CD14-positive monocyte (primary cell): ENCODE results near the gene CST8. TPM values are rescaled to one million over a fixed set of nuclear protein-coding genes. Genes with fewer than 3 reads are reported as not detected.

ENCODE experiments used
- DNase-seq, 3 donors: peaks; one replicate each; pipeline ENCODE4 v3.0.0-alpha.2; 2011 to 2022
- H2AFZ ChIP-seq: 2 replicates; pipeline ENCODE4 v1.6.0; 2012; ENCODE audit warnings: mild to moderate bottlenecking, low read depth, low read length, inconsistent platforms; ENCODE audit not compliant: insufficient read depth, poor library complexity, severe bottlenecking
- H3K27ac ChIP-seq, 2 donors: 1 replicate in 1 of 2; 2 replicates in 1 of 2; pipeline ENCODE4 v1.5.1; 2012 to 2013; ENCODE audit warnings: low read length in 2 of 2, control low read depth in 1 of 2, inconsistent platforms in 1 of 2, low read depth in 1 of 2, mild to moderate bottlenecking in 1 of 2
- H3K27me3 ChIP-seq, 2 donors: one replicate each; pipeline versions ENCODE4 v1.6.0 to v1.6.1; 2011 to 2013; ENCODE audit warnings: low read length in 2 of 2; ENCODE audit not compliant: control insufficient read depth in 2 of 2, insufficient read depth in 2 of 2
- H3K36me3 ChIP-seq, 2 donors: replicated peaks in 1 of 2; 1 replicate in 1 of 2; 2 replicates in 1 of 2; pipeline versions ENCODE4 v1.5.1 to v1.6.1; 2012 to 2013; ENCODE audit warnings: low read length in 2 of 2, control low read depth in 1 of 2, inconsistent platforms in 1 of 2, mild to moderate bottlenecking in 1 of 2; ENCODE audit not compliant: insufficient read depth in 2 of 2, control insufficient read depth in 1 of 2
- H3K4me1 ChIP-seq, 2 donors: 1 replicate in 1 of 2; 2 replicates in 1 of 2; pipeline versions ENCODE4 v1.5.1 to v1.6.1; 2012 to 2013; ENCODE audit warnings: low read length in 2 of 2, control low read depth in 1 of 2, inconsistent platforms in 1 of 2, mild to moderate bottlenecking in 1 of 2, moderate library complexity in 1 of 2; ENCODE audit not compliant: insufficient read depth in 2 of 2, control insufficient read depth in 1 of 2
- H3K4me2 ChIP-seq: replicated peaks from 2 replicates; pipeline ENCODE3; 2012; ENCODE audit warnings: low read length, moderate library complexity, mild to moderate bottlenecking; ENCODE audit not compliant: poor library complexity, severe bottlenecking; ENCODE audit errors: extremely low read depth
- H3K4me3 ChIP-seq, 3 experiments: fragments of 200-600 bp in 1 of 3; sonication (generic) in 1 of 3; replicated peaks in 1 of 3; 1 replicate in 2 of 3; 2 replicates in 1 of 3; pipeline ENCODE4 v1.5.1; 2011 to 2013; ENCODE audit warnings: low read length in 3 of 3, mild to moderate bottlenecking in 3 of 3, control low read depth in 2 of 3, low read depth in 2 of 3, inconsistent platforms in 1 of 3, moderate library complexity in 1 of 3
- H3K79me2 ChIP-seq: 2 replicates; pipeline ENCODE4 v1.6.0; 2012; ENCODE audit warnings: mild to moderate bottlenecking, control low read depth, inconsistent platforms, low read length, moderate library complexity; ENCODE audit not compliant: insufficient read depth
- H3K9ac ChIP-seq: 2 replicates; pipeline ENCODE4 v1.6.0; 2017; ENCODE audit warnings: low read length, mild to moderate bottlenecking; ENCODE audit not compliant: insufficient read depth, poor library complexity, severe bottlenecking
- H3K9me3 ChIP-seq, 2 donors: replicated peaks in 1 of 2; 1 replicate in 1 of 2; 2 replicates in 1 of 2; pipeline versions ENCODE4 v1.5.1 to v1.6.1; 2012 to 2013; ENCODE audit warnings: low read length in 2 of 2, control low read depth in 1 of 2; ENCODE audit not compliant: control insufficient read depth in 1 of 2, insufficient read depth in 1 of 2
- H4K20me1 ChIP-seq: 2 replicates; pipeline ENCODE4 v1.6.0; 2012; ENCODE audit warnings: mild to moderate bottlenecking, low read length, control low read depth, moderate library complexity; ENCODE audit not compliant: insufficient read depth
- H3K27ac Mint-ChIP-seq, 7 donors: one replicate each; pipeline ENCODE4 v1.8.0; 2020; ENCODE audit warnings: mild to moderate bottlenecking in 7 of 7, mixed read lengths in 7 of 7, moderate library complexity in 6 of 7, inconsistent platforms in 2 of 7
- H3K27me3 Mint-ChIP-seq, 3 donors: one replicate each; pipeline ENCODE4 v1.8.0; 2021 to 2022; ENCODE audit warnings: low read depth in 3 of 3, mild to moderate bottlenecking in 3 of 3, mixed read lengths in 3 of 3, moderate library complexity in 3 of 3, inconsistent platforms in 1 of 3
- H3K36me3 Mint-ChIP-seq, 2 donors: one replicate each; pipeline ENCODE4 v1.8.0; 2020; ENCODE audit warnings: mixed read lengths in 2 of 2, inconsistent platforms in 1 of 2, mild to moderate bottlenecking in 1 of 2
- H3K4me1 Mint-ChIP-seq: one replicate; pipeline ENCODE4 v1.8.0; 2020; ENCODE audit warnings: mild to moderate bottlenecking, mixed read lengths
- H3K4me3 Mint-ChIP-seq, 2 donors: one replicate each; pipeline ENCODE4 v1.8.0; 2020; ENCODE audit warnings: mild to moderate bottlenecking in 2 of 2, mixed read lengths in 2 of 2, moderate library complexity in 1 of 2
- H3K9me3 Mint-ChIP-seq, 7 donors: one replicate each; pipeline ENCODE4 v1.8.0; 2020 to 2022; ENCODE audit warnings: mixed read lengths in 7 of 7, mild to moderate bottlenecking in 6 of 7, moderate library complexity in 6 of 7, inconsistent platforms in 2 of 7
- WGBS: methylation state at CpG from one replicate; pipeline ENCODE4 v1.1.5; 2013; ENCODE audit warnings: missing lambda C conversion rate; ENCODE audit not compliant: insufficient coverage; 5-methylcytosine and 5-hydroxymethylcytosine counted together
- intact Hi-C, 2 donors: fragments of 100-400 bp; cut with micrococcal nuclease; formaldehyde crosslinking; loops; one replicate each; pipeline versions ENCODE4 v1.15.0 to v1.15.1; 2023
- polyA plus RNA-seq, 3 donors: library from polyadenylated mRNA; depleted of rRNA in 1 of 3; unstranded in 2 of 3; stranded (reverse) in 1 of 3; fragments of 300-500 nt in 2 of 3; fragments of >200 nt in 1 of 3; fragmentation: Illumina TruSeq in 2 of 3; gene quantifications; 1 replicate in 2 of 3; 2 replicates in 1 of 3; pipeline ENCODE4 v1.2.3, GENCODE V29; 2012 to 2021
- TF ChIP-seq, protein P1 (sequence below): fragments of 200-600 bp; IDR thresholded peaks from one replicate; pipeline ENCODE4 v1.8.0; 2022; ENCODE audit warnings: antibody characterized with exemption, mild to moderate bottlenecking

Gene CST8
- polyA plus RNA-seq, 3 donors, result not detected

DNA sequence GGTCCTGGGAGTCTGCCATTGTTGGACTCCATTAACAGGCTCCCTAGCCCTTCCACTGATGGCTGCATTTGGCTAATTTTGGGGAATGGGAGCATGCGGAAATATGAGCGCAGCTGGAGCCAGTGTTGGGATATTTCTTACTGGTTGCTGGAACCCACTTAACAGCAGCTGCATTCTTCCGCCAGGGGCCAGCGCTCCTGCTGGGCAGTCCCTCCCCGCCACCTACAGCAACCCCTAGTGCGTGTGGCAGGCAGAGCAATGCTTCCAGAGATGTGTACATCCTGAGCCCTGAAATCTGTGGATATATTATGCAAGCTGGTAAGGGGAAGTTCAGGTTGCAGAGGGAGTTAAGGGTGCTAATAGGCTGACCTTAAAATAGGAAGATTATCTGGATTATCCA lies 16.4 kb downstream of the CST8 start:
- no peak for DNase-seq
- TF ChIP-seq, protein P1, sequence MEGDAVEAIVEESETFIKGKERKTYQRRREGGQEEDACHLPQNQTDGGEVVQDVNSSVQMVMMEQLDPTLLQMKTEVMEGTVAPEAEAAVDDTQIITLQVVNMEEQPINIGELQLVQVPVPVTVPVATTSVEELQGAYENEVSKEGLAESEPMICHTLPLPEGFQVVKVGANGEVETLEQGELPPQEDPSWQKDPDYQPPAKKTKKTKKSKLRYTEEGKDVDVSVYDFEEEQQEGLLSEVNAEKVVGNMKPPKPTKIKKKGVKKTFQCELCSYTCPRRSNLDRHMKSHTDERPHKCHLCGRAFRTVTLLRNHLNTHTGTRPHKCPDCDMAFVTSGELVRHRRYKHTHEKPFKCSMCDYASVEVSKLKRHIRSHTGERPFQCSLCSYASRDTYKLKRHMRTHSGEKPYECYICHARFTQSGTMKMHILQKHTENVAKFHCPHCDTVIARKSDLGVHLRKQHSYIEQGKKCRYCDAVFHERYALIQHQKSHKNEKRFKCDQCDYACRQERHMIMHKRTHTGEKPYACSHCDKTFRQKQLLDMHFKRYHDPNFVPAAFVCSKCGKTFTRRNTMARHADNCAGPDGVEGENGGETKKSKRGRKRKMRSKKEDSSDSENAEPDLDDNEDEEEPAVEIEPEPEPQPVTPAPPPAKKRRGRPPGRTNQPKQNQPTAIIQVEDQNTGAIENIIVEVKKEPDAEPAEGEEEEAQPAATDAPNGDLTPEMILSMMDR, result no peak
- Histone ChIP-seq H3K9ac (no peak overlapping the region), H3K4me3 (no peak overlapping the region), H4K20me1 (no peaks in the 10 kb centered on the region), H3K27ac (no peak overlapping the region), H3K4me2 (no peak overlapping the region), H3K79me2 (no peaks in the 10 kb centered on the region), H3K4me1 (no peaks in the 10 kb centered on the region), H3K27me3 (no peaks in the 10 kb centered on the region), H2AFZ (no peak overlapping the region), H3K36me3 (no peaks in the 10 kb centered on the region), H3K9me3 (no peaks in the 10 kb centered on the region)
- Mint-ChIP-seq H3K9me3 (peaks cover 0 to 5% (median 0%) of the 10 kb centered on the region in 7 donors), H3K27me3 (peaks cover 0 to 5% (median 3%) of the 10 kb centered on the region in 3 donors), H3K4me1 (no peaks in the 10 kb centered on the region), H3K27ac (no peak overlapping the region), H3K4me3 (no peak overlapping the region), H3K36me3 (no peaks in the 10 kb centered on the region)
- intact Hi-C loops, result no loop called here
- WGBS, result 100% methylated on average over 1 of the region's 6 CpGs

DNA sequence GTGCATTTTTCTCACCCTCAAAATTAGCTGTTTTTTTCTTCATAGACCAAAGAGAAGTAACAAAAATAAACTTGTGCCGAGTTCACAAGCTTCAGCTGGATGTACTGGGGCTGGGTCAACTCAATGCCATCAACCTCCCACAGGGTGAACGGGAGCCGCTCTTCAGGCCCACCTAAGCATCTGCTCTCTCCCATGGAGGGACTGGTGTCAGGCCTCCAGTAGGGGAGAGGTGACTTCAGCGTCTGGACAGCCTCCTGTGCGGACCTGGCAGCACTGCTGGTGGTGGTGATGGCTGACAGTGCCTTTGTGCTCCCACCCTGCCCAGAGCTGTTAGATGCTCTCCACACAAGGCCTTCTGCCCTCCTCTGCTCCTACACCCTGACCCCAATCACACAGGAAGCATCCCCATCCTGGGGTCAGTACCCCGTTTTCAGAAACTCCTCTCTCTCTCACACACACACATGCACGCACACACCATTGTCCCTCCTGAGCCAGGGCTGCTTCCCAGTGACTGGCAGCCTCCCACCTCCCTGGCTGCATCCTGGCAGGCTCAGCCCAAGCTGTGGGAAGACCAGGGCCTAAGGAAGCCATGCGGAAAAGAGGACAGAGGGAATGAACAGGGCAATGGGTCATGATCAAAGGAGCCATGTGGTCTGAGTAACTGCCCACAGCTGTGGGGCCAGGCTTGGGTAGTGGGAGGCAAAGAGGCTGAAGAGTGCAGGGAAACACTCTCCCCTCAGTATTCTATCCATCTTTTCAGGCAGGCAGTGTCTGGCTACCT lies 17.7 kb downstream of the CST8 start:
- peaks cover 0 to 5% (median 0%) of the 10 kb centered on the region in 7 donors for H3K9me3 Mint-ChIP-seq
- H3K9me3 ChIP-seq, result no peaks in the 10 kb centered on the region
- no peak overlapping the region for H3K4me2 ChIP-seq
- no peak overlapping the region for H2AFZ ChIP-seq
- H3K27ac Mint-ChIP-seq, result peak overlapping the region in 1 of 7 donors; percentile 74
- no peaks in the 10 kb centered on the region for H3K4me1 ChIP-seq
- H4K20me1 ChIP-seq, result no peaks in the 10 kb centered on the region
- no peak overlapping the region for H3K4me3 Mint-ChIP-seq
- no peaks in the 10 kb centered on the region for H3K4me1 Mint-ChIP-seq
- intact Hi-C loops, result no loop called here
- no peaks in the 10 kb centered on the region for H3K36me3 Mint-ChIP-seq
- no peaks in the 10 kb centered on the region for H3K79me2 ChIP-seq
- no peak overlapping the region for H3K4me3 ChIP-seq
- no peak for DNase-seq
- WGBS, result 100% methylated on average over 1 of the region's 8 CpGs
- no peaks in the 10 kb centered on the region for H3K36me3 ChIP-seq
- H3K27ac ChIP-seq, result no peak overlapping the region
- no peaks in the 10 kb centered on the region for H3K27me3 ChIP-seq
- peaks cover 0 to 5% (median 3%) of the 10 kb centered on the region in 3 donors for H3K27me3 Mint-ChIP-seq
- TF ChIP-seq, protein P1, result no peak
- no peak overlapping the region for H3K9ac ChIP-seq
